Left lung (tissue), 10 donors: ENCODE results near the gene VARS1. TPM values are rescaled to one million over a fixed set of nuclear protein-coding genes. Genes with fewer than 3 reads are reported as not detected.

Experiments used
- ATAC-seq: fragments of 200-7000 bp; cut with Tn5 transposase; one replicate; pipeline ENCODE4 v1.9.1; 2020; ENCODE audit warnings: moderate library complexity
- DNase-seq, 4 donors: peaks; one replicate each; pipeline ENCODE4 v3.0.0-alpha.2; 2013 to 2020
- H3K27ac ChIP-seq, 2 donors: fragments of 200-600 bp; sonication (generic) in 1 of 2; one replicate each; pipeline versions ENCODE4 v1.5.0 to v1.8.0; 2020 to 2021
- H3K27me3 ChIP-seq, 2 donors: fragments of 200-600 bp; sonication (generic) in 1 of 2; one replicate each; pipeline versions ENCODE4 v1.5.0 to v1.8.0; 2020 to 2021
- H3K36me3 ChIP-seq, 2 donors: fragments of 200-600 bp; sonication (generic) in 1 of 2; one replicate each; pipeline versions ENCODE4 v1.5.0 to v1.8.0; 2020 to 2021
- H3K4me1 ChIP-seq, 2 donors: fragments of 200-600 bp; one replicate each; pipeline ENCODE4 v1.8.0; 2021
- H3K4me3 ChIP-seq, 2 donors: fragments of 200-600 bp; sonication (generic) in 1 of 2; one replicate each; pipeline versions ENCODE4 v1.5.0 to v1.8.0; 2020 to 2021; ENCODE audit warnings: mild to moderate bottlenecking in 1 of 2
- H3K9me3 ChIP-seq, 2 donors: fragments of 200-600 bp; sonication (generic) in 1 of 2; one replicate each; pipeline versions ENCODE4 v1.5.0 to v1.8.0; 2020 to 2021
- CTCF ChIP-seq, 2 donors: fragments of 200-600 bp; sonication (generic) in 1 of 2; IDR thresholded peaks; one replicate each; pipeline versions ENCODE4 v1.5.0 to v1.8.0; 2021; ENCODE audit warnings: antibody characterized with exemption in 2 of 2
- intact Hi-C, 2 donors: fragments of 100-400 bp; cut with DNase I; formaldehyde crosslinking; loops; one replicate each; pipeline versions ENCODE4 v1.11.2 to v1.14.2; 2022
- polyA plus RNA-seq, 6 donors: library from polyadenylated mRNA; unstranded; fragments of 120-200 nt; gene quantifications; one replicate each; pipeline ENCODE4 v1.2.1, GENCODE V29; 2013; ENCODE audit not compliant: insufficient read length in 6 of 6
- total RNA-seq, 2 donors: library from RNA; stranded (reverse); fragmentation: NEBNext Ultra II Directional; extraction: Animal tissue kit (Norgen Biotek cat#: 25700); gene quantifications; one replicate each; pipeline ENCODE4 v1.2.1, GENCODE V29; 2021
- donor health status: DM: no; HTN: yes; CAD: no.
- donor health status: DM: no; HTN: no; CAD: no.

VARS1 gene
- total and polyA plus RNA-seq, 8 donors = 38.4 to 103 (median 46.6) TPM

- DNase-seq (peak in 1 of 4 donors; percentile 64), ATAC-seq (no peak)
- Histone ChIP-seq H3K36me3 (peaks cover 0 to under 1% of the 10 kb centered on the region in 2 donors), H3K4me1 (peaks cover 0 to 25% of the 10 kb centered on the region in 2 donors), H3K9me3 (no peaks in the 10 kb centered on the region), H3K4me3 (no peak overlapping the region), H3K27ac (no peak overlapping the region), H3K27me3 (no peaks in the 10 kb centered on the region)
- no peak for TF ChIP-seq CTCF (IDR thresholded peaks at IDR 0.05)
- intact Hi-C loops = no loop called here
Observed at GRCh38 chr6:31765559-31765909, 30.0 kb downstream of the VARS1 start.

- DNase-seq (peak in 1 of 4 donors; percentile 56), ATAC-seq (no peak)
- Histone ChIP-seq H3K36me3 (peaks cover 0 to 14% of the 10 kb centered on the region in 2 donors), H3K4me3 (no peak overlapping the region), H3K4me1 (peaks cover 0 to 15% of the 10 kb centered on the region in 2 donors), H3K9me3 (no peaks in the 10 kb centered on the region), H3K27me3 (no peaks in the 10 kb centered on the region), H3K27ac (no peak overlapping the region)
- TF ChIP-seq CTCF (IDR thresholded peaks at IDR 0.05) = no peak
- intact Hi-C loops = no loop called here
Observed at GRCh38 chr6:31764198-31764597, 31.4 kb downstream of the VARS1 start.

- peak in 1 of 4 donors; percentile 17 for DNase-seq
- intact Hi-C loops = no loop called here
Observed at GRCh38 chr6:31763619-31763940, 32.0 kb downstream of the VARS1 start.

GRCh38 chr6:31762878-31763618, 32.5 kb downstream of the VARS1 start:
- peaks cover 0 to 4% of the 10 kb centered on the region in 2 donors for H3K4me1 ChIP-seq
- intact Hi-C loops = no loop called here
- peaks cover 0 to 15% of the 10 kb centered on the region in 2 donors for H3K36me3 ChIP-seq
- no peaks in the 10 kb centered on the region for H3K27me3 ChIP-seq
- no peaks in the 10 kb centered on the region for H3K9me3 ChIP-seq
- TF ChIP-seq CTCF (IDR thresholded peaks at IDR 0.05) = no peak
- H3K27ac ChIP-seq = no peak overlapping the region
- no peak for DNase-seq
- no peak overlapping the region for H3K4me3 ChIP-seq
- no peak for ATAC-seq

More at GRCh38 chr6:31763619-31763940, 32.0 kb downstream of the VARS1 start:
- peaks cover 0 to 15% of the 10 kb centered on the region in 2 donors for H3K36me3 ChIP-seq
- no peaks in the 10 kb centered on the region for H3K27me3 ChIP-seq
- peaks cover 0 to 9% of the 10 kb centered on the region in 2 donors for H3K4me1 ChIP-seq
- no peaks in the 10 kb centered on the region for H3K9me3 ChIP-seq
- H3K27ac ChIP-seq = no peak overlapping the region
- TF ChIP-seq CTCF (IDR thresholded peaks at IDR 0.05) = no peak
- peak; percentile 43 for ATAC-seq
- H3K4me3 ChIP-seq = no peak overlapping the region

GRCh38 chr6:31762356-31762755, 33.2 kb downstream of the VARS1 start, which contains the start of gene SAPCD1:
SAPCD1 (plus strand) TSS chr6:31762656; CDS start chr6:31763055, 399 bp downstream.
- DNase-seq (no peak), ATAC-seq (no peak)
- H3K36me3 ChIP-seq = peaks cover 0 to 15% of the 10 kb centered on the region in 2 donors
- no peak for TF ChIP-seq CTCF (IDR thresholded peaks at IDR 0.05)
- H3K4me1 ChIP-seq = peaks cover 0 to 3% of the 10 kb centered on the region in 2 donors
- intact Hi-C loops = no loop called here
- H3K9me3 ChIP-seq = no peaks in the 10 kb centered on the region
- H3K27me3 ChIP-seq = no peaks in the 10 kb centered on the region
- H3K4me3 ChIP-seq = no peak within 1 kb of the TSS
- no peak within 1 kb of the TSS for H3K27ac ChIP-seq
